Coronary artery (tissue), 2 donors: ENCODE measurements around the gene BRCA2.

Source experiments
- DNase-seq: peaks from one replicate; pipeline ENCODE4 v3.0.0-alpha.2; 2017; ENCODE audit warnings: low spot score
- H3K27ac ChIP-seq, 2 donors: fragments of 200-600 bp; sonication (generic); one replicate each; pipeline ENCODE4 v1.5.1; 2016 to 2019
- H3K4me3 ChIP-seq: fragments of 200-600 bp; sonication (generic); 2 replicates; pipeline ENCODE4 v1.5.1; 2016; ENCODE audit warnings: mild to moderate bottlenecking, moderate library complexity
- TF ChIP-seq, protein P1 (sequence below): fragments of 200-600 bp; sonication (generic); IDR thresholded peaks from one replicate; pipeline ENCODE4 v1.5.1; 2019; ENCODE audit warnings: antibody characterized with exemption

The BRCA2 gene, protein sequence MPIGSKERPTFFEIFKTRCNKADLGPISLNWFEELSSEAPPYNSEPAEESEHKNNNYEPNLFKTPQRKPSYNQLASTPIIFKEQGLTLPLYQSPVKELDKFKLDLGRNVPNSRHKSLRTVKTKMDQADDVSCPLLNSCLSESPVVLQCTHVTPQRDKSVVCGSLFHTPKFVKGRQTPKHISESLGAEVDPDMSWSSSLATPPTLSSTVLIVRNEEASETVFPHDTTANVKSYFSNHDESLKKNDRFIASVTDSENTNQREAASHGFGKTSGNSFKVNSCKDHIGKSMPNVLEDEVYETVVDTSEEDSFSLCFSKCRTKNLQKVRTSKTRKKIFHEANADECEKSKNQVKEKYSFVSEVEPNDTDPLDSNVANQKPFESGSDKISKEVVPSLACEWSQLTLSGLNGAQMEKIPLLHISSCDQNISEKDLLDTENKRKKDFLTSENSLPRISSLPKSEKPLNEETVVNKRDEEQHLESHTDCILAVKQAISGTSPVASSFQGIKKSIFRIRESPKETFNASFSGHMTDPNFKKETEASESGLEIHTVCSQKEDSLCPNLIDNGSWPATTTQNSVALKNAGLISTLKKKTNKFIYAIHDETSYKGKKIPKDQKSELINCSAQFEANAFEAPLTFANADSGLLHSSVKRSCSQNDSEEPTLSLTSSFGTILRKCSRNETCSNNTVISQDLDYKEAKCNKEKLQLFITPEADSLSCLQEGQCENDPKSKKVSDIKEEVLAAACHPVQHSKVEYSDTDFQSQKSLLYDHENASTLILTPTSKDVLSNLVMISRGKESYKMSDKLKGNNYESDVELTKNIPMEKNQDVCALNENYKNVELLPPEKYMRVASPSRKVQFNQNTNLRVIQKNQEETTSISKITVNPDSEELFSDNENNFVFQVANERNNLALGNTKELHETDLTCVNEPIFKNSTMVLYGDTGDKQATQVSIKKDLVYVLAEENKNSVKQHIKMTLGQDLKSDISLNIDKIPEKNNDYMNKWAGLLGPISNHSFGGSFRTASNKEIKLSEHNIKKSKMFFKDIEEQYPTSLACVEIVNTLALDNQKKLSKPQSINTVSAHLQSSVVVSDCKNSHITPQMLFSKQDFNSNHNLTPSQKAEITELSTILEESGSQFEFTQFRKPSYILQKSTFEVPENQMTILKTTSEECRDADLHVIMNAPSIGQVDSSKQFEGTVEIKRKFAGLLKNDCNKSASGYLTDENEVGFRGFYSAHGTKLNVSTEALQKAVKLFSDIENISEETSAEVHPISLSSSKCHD (N-terminal part only)

DNA sequence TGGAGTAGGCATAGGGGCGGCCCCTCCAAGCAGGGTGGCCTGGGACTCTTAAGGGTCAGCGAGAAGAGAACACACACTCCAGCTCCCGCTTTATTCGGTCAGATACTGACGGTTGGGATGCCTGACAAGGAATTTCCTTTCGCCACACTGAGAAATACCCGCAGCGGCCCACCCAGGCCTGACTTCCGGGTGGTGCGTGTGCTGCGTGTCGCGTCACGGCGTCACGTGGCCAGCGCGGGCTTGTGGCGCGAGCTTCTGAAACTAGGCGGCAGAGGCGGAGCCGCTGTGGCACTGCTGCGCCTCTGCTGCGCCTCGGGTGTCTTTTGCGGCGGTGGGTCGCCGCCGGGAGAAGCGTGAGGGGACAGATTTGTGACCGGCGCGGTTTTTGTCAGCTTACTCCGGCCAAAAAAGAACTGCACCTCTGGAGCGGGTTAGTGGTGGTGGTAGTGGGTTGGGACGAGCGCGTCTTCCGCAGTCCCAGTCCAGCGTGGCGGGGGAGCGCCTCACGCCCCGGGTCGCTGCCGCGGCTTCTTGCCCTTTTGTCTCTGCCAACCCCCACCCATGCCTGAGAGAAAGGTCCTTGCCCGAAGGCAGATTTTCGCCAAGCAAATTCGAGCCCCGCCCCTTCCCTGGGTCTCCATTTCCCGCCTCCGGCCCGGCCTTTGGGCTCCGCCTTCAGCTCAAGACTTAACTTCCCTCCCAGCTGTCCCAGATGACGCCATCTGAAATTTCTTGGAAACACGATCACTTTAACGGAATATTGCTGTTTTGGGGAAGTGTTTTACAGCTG is at the start of gene BRCA2, which contains the start of gene ZAR1L:
TSS of gene BRCA2 (plus strand) at position 271 of the 790 bp plus-strand sequence. CDS start 953 bp downstream, outside the sequence.
TSS of gene ZAR1L (minus strand) at position 126 of the 790 bp plus-strand sequence. CDS start 3,438 bp downstream, outside the sequence.
- Histone ChIP-seq H3K4me3 (peak within 1 kb of the TSS; percentile 88), H3K27ac (peak within 1 kb of the TSS; percentile 94 to 99)
- TF ChIP-seq, protein P1, sequence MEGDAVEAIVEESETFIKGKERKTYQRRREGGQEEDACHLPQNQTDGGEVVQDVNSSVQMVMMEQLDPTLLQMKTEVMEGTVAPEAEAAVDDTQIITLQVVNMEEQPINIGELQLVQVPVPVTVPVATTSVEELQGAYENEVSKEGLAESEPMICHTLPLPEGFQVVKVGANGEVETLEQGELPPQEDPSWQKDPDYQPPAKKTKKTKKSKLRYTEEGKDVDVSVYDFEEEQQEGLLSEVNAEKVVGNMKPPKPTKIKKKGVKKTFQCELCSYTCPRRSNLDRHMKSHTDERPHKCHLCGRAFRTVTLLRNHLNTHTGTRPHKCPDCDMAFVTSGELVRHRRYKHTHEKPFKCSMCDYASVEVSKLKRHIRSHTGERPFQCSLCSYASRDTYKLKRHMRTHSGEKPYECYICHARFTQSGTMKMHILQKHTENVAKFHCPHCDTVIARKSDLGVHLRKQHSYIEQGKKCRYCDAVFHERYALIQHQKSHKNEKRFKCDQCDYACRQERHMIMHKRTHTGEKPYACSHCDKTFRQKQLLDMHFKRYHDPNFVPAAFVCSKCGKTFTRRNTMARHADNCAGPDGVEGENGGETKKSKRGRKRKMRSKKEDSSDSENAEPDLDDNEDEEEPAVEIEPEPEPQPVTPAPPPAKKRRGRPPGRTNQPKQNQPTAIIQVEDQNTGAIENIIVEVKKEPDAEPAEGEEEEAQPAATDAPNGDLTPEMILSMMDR: no peak
- peak; percentile 91 for DNase-seq

DNA sequence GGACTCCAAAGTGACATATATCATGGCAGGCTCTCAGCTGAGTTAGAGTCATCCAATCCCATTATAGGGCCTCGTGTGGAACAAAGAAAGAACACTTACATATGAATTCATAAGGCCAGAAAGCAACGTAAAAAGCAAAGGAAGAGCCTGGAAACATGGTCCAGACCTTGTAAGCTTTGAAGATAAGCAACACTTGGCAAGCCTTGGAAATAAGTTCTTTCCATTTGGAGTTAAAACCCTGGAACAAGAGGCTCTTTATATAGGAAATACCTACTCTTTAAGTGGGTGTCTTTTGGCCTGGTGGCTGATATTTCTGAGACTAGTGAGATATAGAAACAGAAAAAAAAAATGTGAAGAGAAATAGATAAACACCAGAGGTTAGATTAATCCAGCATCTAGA is 49.6 kb upstream of the BRCA2 start:
- DNase-seq: no peak
- Histone ChIP-seq H3K4me3 (no peak overlapping the region), H3K27ac (peak overlapping the region in 1 of 2 donors; percentile 7)
- TF ChIP-seq, protein P1: no peak

DNA sequence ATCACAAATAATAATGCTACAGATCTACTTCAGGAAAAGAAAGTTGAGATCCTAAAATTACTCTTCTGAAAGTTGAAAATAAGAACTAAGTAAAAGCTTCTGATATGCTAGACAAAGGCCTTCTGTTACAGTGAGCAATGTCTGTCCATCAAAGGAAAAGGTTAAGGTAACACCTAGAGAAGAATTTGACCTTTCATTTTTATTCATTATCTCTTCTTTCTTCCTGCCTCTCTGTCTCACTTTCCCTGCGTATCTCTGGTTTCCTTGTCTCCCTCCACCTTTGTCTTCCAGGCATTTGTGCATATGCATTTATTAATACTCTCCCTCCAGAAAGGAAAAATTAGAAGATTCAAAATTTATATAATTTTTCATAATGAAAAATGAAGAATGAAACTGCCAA is 49.2 kb upstream of the BRCA2 start:
- DNase-seq: no peak
- H3K4me3 ChIP-seq: no peak overlapping the region
- no peak overlapping the region for H3K27ac ChIP-seq
- TF ChIP-seq, protein P1: no peak

DNA sequence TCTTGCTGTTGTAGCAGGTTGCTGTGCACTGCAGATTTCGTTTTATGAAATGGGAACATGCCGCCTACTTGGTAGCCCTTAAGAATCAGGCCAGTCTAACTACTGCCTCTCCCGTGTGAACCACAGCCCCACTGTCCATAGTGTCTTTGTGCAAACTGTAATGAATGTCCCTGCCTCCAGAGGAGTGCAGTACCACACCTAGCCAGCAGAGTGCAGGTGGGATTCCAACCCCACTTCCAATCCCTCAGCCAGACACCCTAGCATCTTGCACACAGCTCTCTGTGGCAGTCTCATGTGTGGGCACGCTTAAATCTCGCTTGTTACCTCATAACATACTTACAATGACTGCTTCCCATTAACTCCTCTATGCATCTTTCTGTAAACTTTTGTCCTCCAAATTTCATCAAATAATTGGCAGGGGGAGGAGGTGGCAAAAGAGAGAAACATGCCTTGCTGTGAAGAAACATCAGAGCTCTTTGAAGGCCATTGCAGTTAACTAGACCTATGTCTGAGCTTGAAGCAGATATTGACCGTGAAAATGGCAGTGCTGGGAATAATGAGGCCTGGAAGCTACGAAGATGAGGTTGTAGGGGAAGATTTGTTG is 47.4 kb upstream of the BRCA2 start:
- no peak overlapping the region for H3K4me3 ChIP-seq
- H3K27ac ChIP-seq: no peak overlapping the region
- DNase-seq: no peak
- TF ChIP-seq, protein P1: no peak

DNA sequence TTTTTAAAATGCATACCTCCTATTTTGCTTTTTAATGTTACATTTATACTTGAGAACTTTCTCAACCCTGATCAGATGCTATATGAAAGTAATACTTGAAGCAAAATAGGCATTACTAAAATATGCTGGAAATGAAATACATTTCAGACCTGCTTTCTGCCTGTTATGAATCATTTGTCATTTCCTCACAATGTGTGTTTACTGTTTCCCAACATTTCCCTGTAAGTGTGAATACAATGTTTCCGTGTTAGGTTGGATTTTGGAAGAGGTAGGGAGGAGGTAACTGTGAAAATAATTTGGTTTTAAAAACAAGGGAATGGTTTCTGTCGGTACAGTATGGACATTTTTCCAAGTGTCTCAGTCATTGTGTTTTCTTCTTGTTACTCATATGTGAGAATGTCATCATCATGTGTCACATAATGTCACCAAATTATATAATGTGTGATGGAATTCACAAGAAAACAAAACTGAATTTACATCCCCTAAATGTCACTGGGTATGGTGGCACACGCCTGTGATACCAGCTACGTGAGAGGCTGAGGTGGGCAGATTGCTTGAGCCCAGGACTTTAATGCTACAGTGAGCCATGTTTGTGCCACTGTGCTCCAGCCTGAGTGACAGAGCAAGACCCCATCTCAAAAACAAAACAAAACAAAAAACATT is 43.2 kb upstream of the BRCA2 start:
- H3K27ac ChIP-seq: peak overlapping the region in 1 of 2 donors; percentile 21
- no peak for DNase-seq
- TF ChIP-seq, protein P1: no peak
- H3K4me3 ChIP-seq: no peak overlapping the region
